ENCODE results near the gene FREY1.

- TF ChIP-seq POLR2A (IDR thresholded peaks at IDR 0.05) (no peak), CTCF (IDR thresholded peaks at IDR 0.05 in 4 of 5, conservative IDR thresholded peaks at IDR 0.05 in 1 of 5) (no peak)
Observed at GRCh38 chr11:45902452-45903380, 4.4 kb downstream of the FREY1 start.
